Transverse colon (tissue), 4 donors: ENCODE results near the gene PTPRG.

ENCODE experiments used
- POLR2AphosphoS5 ChIP-seq, 3 donors: sonication (generic); formaldehyde crosslinking; IDR thresholded peaks; one replicate each; pipeline ENCODE4 v1.6.1; 2016; ENCODE audit warnings: antibody characterized with exemption in 3 of 3
- TF ChIP-seq, protein P1 (sequence below), 5 experiments: fragments of 200-600 bp in 3 of 5; fragments of 450-650 bp in 2 of 5; sonication (generic) in 3 of 5; IDR thresholded peaks; 1 replicate in 2 of 5; 2 replicates in 3 of 5; pipeline ENCODE4 v1.5.1; 2016 to 2017; ENCODE audit warnings: antibody characterized with exemption in 5 of 5, inconsistent platforms in 3 of 5, mild to moderate bottlenecking in 2 of 5, moderate library complexity in 1 of 5

DNA sequence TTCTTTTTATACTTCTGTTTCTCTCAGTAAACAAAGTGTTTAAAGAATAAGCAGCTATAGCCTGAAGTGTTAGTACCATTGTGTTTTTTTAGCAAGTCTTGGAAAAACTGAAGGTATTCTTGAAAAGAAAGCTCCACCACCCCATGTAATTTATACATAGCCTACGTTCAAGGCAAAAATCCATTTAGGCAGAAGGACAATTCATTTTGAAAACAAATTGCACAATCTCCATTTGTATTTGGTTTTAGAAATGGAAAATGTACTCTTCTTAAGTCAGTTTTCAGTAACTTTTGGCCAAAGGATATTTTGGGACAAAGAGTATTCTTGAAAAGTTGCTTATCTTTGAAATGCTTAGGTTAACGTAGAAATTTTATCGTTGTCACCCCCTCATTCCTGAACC is 34.5 kb downstream of the PTPRG start:
- no peak for TF ChIP-seq POLR2AphosphoS5 (IDR thresholded peaks at IDR 0.05)
- TF ChIP-seq, protein P1, sequence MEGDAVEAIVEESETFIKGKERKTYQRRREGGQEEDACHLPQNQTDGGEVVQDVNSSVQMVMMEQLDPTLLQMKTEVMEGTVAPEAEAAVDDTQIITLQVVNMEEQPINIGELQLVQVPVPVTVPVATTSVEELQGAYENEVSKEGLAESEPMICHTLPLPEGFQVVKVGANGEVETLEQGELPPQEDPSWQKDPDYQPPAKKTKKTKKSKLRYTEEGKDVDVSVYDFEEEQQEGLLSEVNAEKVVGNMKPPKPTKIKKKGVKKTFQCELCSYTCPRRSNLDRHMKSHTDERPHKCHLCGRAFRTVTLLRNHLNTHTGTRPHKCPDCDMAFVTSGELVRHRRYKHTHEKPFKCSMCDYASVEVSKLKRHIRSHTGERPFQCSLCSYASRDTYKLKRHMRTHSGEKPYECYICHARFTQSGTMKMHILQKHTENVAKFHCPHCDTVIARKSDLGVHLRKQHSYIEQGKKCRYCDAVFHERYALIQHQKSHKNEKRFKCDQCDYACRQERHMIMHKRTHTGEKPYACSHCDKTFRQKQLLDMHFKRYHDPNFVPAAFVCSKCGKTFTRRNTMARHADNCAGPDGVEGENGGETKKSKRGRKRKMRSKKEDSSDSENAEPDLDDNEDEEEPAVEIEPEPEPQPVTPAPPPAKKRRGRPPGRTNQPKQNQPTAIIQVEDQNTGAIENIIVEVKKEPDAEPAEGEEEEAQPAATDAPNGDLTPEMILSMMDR (IDR thresholded peaks at IDR 0.05): no peak
